Measurements from ENCODE around the gene CMSS1.

- TF ChIP-seq CTCF (IDR thresholded peaks at IDR 0.05) (no peak), POLR2A (IDR thresholded peaks at IDR 0.05) (no peak)
These were observed 226.7 kb downstream of the CMSS1 start for GRCh38 chr3:100044369-100044768.

Data from adrenal gland (tissue), 5 donors.